H1 (cell line): ENCODE measurements around the gene IFNG. TPM values are rescaled to one million over a fixed set of nuclear protein-coding genes. Genes with fewer than 3 reads are reported as not detected.

Experiments
- CTCF ChIA-PET: fragments of 300-600 bp; sonication (Branson Sonifier 250); formaldehyde crosslinking; loops from one replicate; lab custom pipeline; 2021; ENCODE audit not compliant: partially characterized antibody; lab: Charles Lee
- POLR2A ChIA-PET: fragments of 300-600 bp; sonication (Branson Sonifier 250); formaldehyde crosslinking; loops from one replicate; lab custom pipeline; 2021; ENCODE audit warnings: inconsistent platforms; ENCODE audit not compliant: partially characterized antibody; lab: Charles Lee
- DNase-seq, 2 experiments: peaks; one replicate each; pipeline versions ENCODE4 v3.0.0 to v3.0.0-alpha.2; 2010 to 2022; ENCODE audit warnings: low spot score in 2 of 2, low read depth in 1 of 2, mixed read lengths in 1 of 2
- FAIRE-seq: peaks from 2 replicates; lab custom pipeline; 2011; peaks lifted over from hg19 to GRCh38; lab: Jason Lieb, UNC
- H2AFZ ChIP-seq: 2 replicates; pipeline ENCODE4 v1.8.1; 2012; ENCODE audit warnings: low read length, inconsistent platforms
- H2AK5ac ChIP-seq: 2 replicates; pipeline ENCODE4 v1.6.1; 2013; ENCODE audit warnings: low read depth, low read length
- H2BK120ac ChIP-seq: replicated peaks from 2 replicates; pipeline ENCODE3; 2013; ENCODE audit warnings: low read depth, low read length, inconsistent platforms
- H2BK12ac ChIP-seq: 2 replicates; pipeline ENCODE4 v1.6.1; 2013; ENCODE audit warnings: low read depth, low read length
- H2BK15ac ChIP-seq: 2 replicates; pipeline ENCODE4 v1.6.1; 2013; ENCODE audit warnings: low read length
- H2BK20ac ChIP-seq: 2 replicates; pipeline ENCODE4 v1.6.1; 2013; ENCODE audit warnings: low read length
- H2BK5ac ChIP-seq: 2 replicates; pipeline ENCODE4 v1.6.1; 2013; ENCODE audit warnings: low read depth, low read length
- H3K14ac ChIP-seq: 2 replicates; pipeline ENCODE4 v1.6.1; 2013; ENCODE audit warnings: inconsistent platforms; ENCODE audit not compliant: insufficient read length
- H3K18ac ChIP-seq: 2 replicates; pipeline ENCODE4 v1.6.1; 2013; ENCODE audit warnings: low read length; ENCODE audit errors: extremely low read depth
- H3K23ac ChIP-seq: 2 replicates; pipeline ENCODE4 v1.6.1; 2013; ENCODE audit warnings: inconsistent platforms; ENCODE audit not compliant: insufficient read length
- H3K23me2 ChIP-seq: 2 replicates; pipeline ENCODE4 v1.6.1; 2013; ENCODE audit warnings: low read depth, low read length
- H3K27ac ChIP-seq: 2 replicates; pipeline ENCODE4 v1.6.1; 2011; ENCODE audit warnings: low read depth, low read length, inconsistent platforms
- H3K27me3 ChIP-seq, 4 experiments: replicated peaks in 1 of 4; 1 replicate in 1 of 4; 2 replicates in 3 of 4; pipeline versions ENCODE4 v1.6.1 to v1.8.1; 2011 to 2013; ENCODE audit warnings: low read length in 3 of 4, mild to moderate bottlenecking in 3 of 4, inconsistent platforms in 2 of 4, mixed read lengths in 2 of 4, moderate library complexity in 1 of 4; ENCODE audit not compliant: control insufficient read depth in 3 of 4, insufficient read depth in 3 of 4; ENCODE audit errors: extremely low read depth in 1 of 4
- H3K36me3 ChIP-seq, 4 experiments: 2 replicates each; pipeline versions ENCODE4 v1.6.1 to v1.8.1; 2011 to 2013; ENCODE audit warnings: mild to moderate bottlenecking in 4 of 4, low read length in 3 of 4, moderate library complexity in 2 of 4, control low read depth in 1 of 4, inconsistent platforms in 1 of 4; ENCODE audit not compliant: insufficient read depth in 4 of 4, control insufficient read depth in 2 of 4
- H3K4ac ChIP-seq: replicated peaks from 2 replicates; pipeline ENCODE3; 2013; ENCODE audit warnings: low read length, low read depth, mixed read lengths, inconsistent platforms; ENCODE audit not compliant: insufficient read length
- H3K4me1 ChIP-seq, 4 experiments: replicated peaks in 1 of 4; 1 replicate in 1 of 4; 2 replicates in 3 of 4; pipeline versions ENCODE4 v1.6.1 to v1.8.1; 2011 to 2013; ENCODE audit warnings: low read length in 3 of 4, inconsistent platforms in 2 of 4, mixed read lengths in 1 of 4; ENCODE audit not compliant: insufficient read depth in 4 of 4, control insufficient read depth in 3 of 4
- H3K4me2 ChIP-seq, 2 experiments: 2 replicates each; pipeline versions ENCODE4 v1.6.1 to v1.8.1; 2011 to 2013; ENCODE audit warnings: low read depth in 2 of 2, low read length in 2 of 2, control low read depth in 1 of 2, inconsistent platforms in 1 of 2, mild to moderate bottlenecking in 1 of 2; ENCODE audit not compliant: insufficient read depth in 1 of 2
- H3K4me3 ChIP-seq, 4 experiments: fragments of 200-600, 300-600 bp in 1 of 4; sonication (generic), shearing (Covaris generic), sonication (Bioruptor Twin) in 1 of 4; 2 replicates each; pipeline versions ENCODE4 v1.5.1 to v1.8.1; 2011 to 2016; ENCODE audit warnings: low read length in 4 of 4, low read depth in 3 of 4, control low read depth in 2 of 4, inconsistent platforms in 2 of 4, mild to moderate bottlenecking in 2 of 4, mixed read lengths in 1 of 4, moderate library complexity in 1 of 4; ENCODE audit not compliant: insufficient read depth in 2 of 4; ENCODE audit errors: extremely low read depth in 1 of 4
- H3K56ac ChIP-seq: replicated peaks from 2 replicates; pipeline ENCODE3; 2013; ENCODE audit warnings: low read depth, mild to moderate bottlenecking, mixed read lengths, low read length, inconsistent platforms; ENCODE audit not compliant: insufficient read length
- H3K79me1 ChIP-seq: 2 replicates; pipeline ENCODE4 v1.6.1; 2013; ENCODE audit warnings: low read depth, low read length, control low read depth
- H3K79me2 ChIP-seq, 2 experiments: 2 replicates each; pipeline versions ENCODE4 v1.6.1 to v1.8.1; 2012 to 2013; ENCODE audit warnings: low read length in 2 of 2, mild to moderate bottlenecking in 2 of 2, inconsistent platforms in 1 of 2; ENCODE audit not compliant: insufficient read depth in 2 of 2, control insufficient read depth in 1 of 2
- H3K9ac ChIP-seq, 4 experiments: replicated peaks in 1 of 4; 1 replicate in 1 of 4; 2 replicates in 3 of 4; pipeline versions ENCODE4 v1.6.1 to v1.8.1; 2011 to 2013; ENCODE audit warnings: low read depth in 3 of 4, low read length in 3 of 4, control low read depth in 2 of 4, mild to moderate bottlenecking in 2 of 4, moderate library complexity in 2 of 4, inconsistent platforms in 1 of 4; ENCODE audit errors: extremely low read depth in 1 of 4
- H3K9me3 ChIP-seq, 2 experiments: 2 replicates each; pipeline versions ENCODE4 v1.6.1 to v1.8.1; 2012 to 2013; ENCODE audit warnings: mild to moderate bottlenecking in 2 of 2, moderate library complexity in 2 of 2, control low read depth in 1 of 2, inconsistent platforms in 1 of 2, low read depth in 1 of 2, low read length in 1 of 2, mixed read lengths in 1 of 2; ENCODE audit not compliant: insufficient read depth in 2 of 2
- H4K20me1 ChIP-seq, 2 experiments: replicated peaks in 1 of 2; 2 replicates each; pipeline versions ENCODE3 to v1.8.1; 2011 to 2013; ENCODE audit warnings: inconsistent platforms in 2 of 2, low read length in 2 of 2, mild to moderate bottlenecking in 1 of 2; ENCODE audit not compliant: insufficient read depth in 2 of 2, control insufficient read depth in 1 of 2
- H4K5ac ChIP-seq: 2 replicates; pipeline ENCODE4 v1.6.1; 2013; ENCODE audit warnings: low read length, low read depth, mixed read lengths, inconsistent platforms; ENCODE audit not compliant: insufficient read length
- H4K8ac ChIP-seq: 2 replicates; pipeline ENCODE4 v1.8.0; 2013; ENCODE audit warnings: mild to moderate bottlenecking, moderate library complexity, low read length, inconsistent platforms; ENCODE audit not compliant: insufficient read depth; ENCODE audit errors: extremely low read depth
- H4K91ac ChIP-seq: replicated peaks from 2 replicates; pipeline ENCODE3; 2013; ENCODE audit warnings: low read length, mixed read lengths, inconsistent platforms; ENCODE audit not compliant: insufficient read length
- BRCA1 ChIP-seq: IDR thresholded peaks from 2 replicates; pipeline ENCODE4 v1.6.1; 2012; ENCODE audit warnings: low read depth, low read length, improper control_type of control experiment
- GABPA ChIP-seq: IDR thresholded peaks from 2 replicates; pipeline ENCODE4 v1.6.1; 2011; ENCODE audit warnings: mild to moderate bottlenecking, low read length, moderate library complexity, borderline replicate concordance; ENCODE audit not compliant: insufficient read depth
- GTF2F1 ChIP-seq: IDR thresholded peaks from 2 replicates; pipeline ENCODE4 v1.6.1; 2012; ENCODE audit warnings: low read depth, low read length, improper control_type of control experiment, borderline replicate concordance
- MAFK ChIP-seq: IDR thresholded peaks from 2 replicates; pipeline ENCODE4 v1.6.1; 2012; ENCODE audit warnings: low read depth, mild to moderate bottlenecking, improper control_type of control experiment, low read length
- NRF1 ChIP-seq: IDR thresholded peaks from 2 replicates; pipeline ENCODE4 v1.6.1; 2011; ENCODE audit warnings: mild to moderate bottlenecking, low read depth, low read length, improper control_type of control experiment
- RBBP5 ChIP-seq: IDR thresholded peaks from 2 replicates; pipeline ENCODE4 v1.7.1; 2012; ENCODE audit warnings: low read depth, mild to moderate bottlenecking, inconsistent platforms, low read length, moderate library complexity, borderline replicate concordance
- SAP30 ChIP-seq: fragments of 300-600 bp; sonication (generic); IDR thresholded peaks from 2 replicates; pipeline ENCODE4 v1.7.1; 2012; ENCODE audit warnings: low read length, moderate library complexity, mild to moderate bottlenecking, inconsistent platforms; ENCODE audit not compliant: insufficient read depth, insufficient replicate concordance
- TAF7 ChIP-seq: optimal IDR thresholded peaks from 2 replicates; pipeline ENCODE3; 2011; ENCODE audit warnings: low read depth, mild to moderate bottlenecking, inconsistent platforms, low read length, moderate library complexity, borderline replicate concordance
- YY1 ChIP-seq: IDR thresholded peaks from 2 replicates; pipeline ENCODE4 v1.6.1; 2011; ENCODE audit warnings: low read depth, mild to moderate bottlenecking, low read length
- ZNF274 ChIP-seq: IDR thresholded peaks from 2 replicates; pipeline ENCODE4 v1.7.0; 2012; ENCODE audit warnings: low read length, borderline replicate concordance; ENCODE audit errors: extremely low read depth
- WGBS, 2 experiments: shearing (Covaris generic) in 1 of 2; methylation state at CpG; one replicate each; pipeline versions ENCODE4 v1.1.6 to v1.1.7; 2013 to 2015; ENCODE audit warnings: low lambda C conversion rate in 2 of 2, mixed read lengths in 2 of 2, inconsistent platforms in 1 of 2, low coverage in 1 of 2, missing lambda C conversion rate in 1 of 2; ENCODE audit not compliant: insufficient replicate concordance in 2 of 2, insufficient coverage in 1 of 2, insufficient read length in 1 of 2; ENCODE audit errors: extremely low coverage in 1 of 2, missing lambda C conversion rate in 1 of 2; 5-methylcytosine and 5-hydroxymethylcytosine counted together
- polyA plus RNA-seq, 7 experiments: library from polyadenylated mRNA; depleted of rRNA in 3 of 7; stranded (reverse) in 5 of 7; unstranded in 2 of 7; fragments of >200 nt in 5 of 7; fragments of 200-250 nt in 2 of 7; gene quantifications; 1 replicate in 5 of 7; 2 replicates in 1 of 7; 4 replicates in 1 of 7; pipeline versions ENCODE4 v1.2.1 to v1.2.3, GENCODE V29; 2011 to 2013; ENCODE audit warnings: missing spikeins in 2 of 7, mixed read lengths in 2 of 7
- total RNA-seq: library from RNA; stranded (reverse); fragmentation: NEBNext Ultra II Directional; extraction: Animal tissue kit (Norgen Biotek cat#: 25700); gene quantifications from 2 replicates; pipeline ENCODE4 v1.2.1, GENCODE V29; 2021
- TF ChIP-seq, protein P1 (sequence below): IDR thresholded peaks from 2 replicates; pipeline ENCODE4 v1.6.1; 2012; ENCODE audit warnings: inconsistent platforms

Gene IFNG
- total and polyA plus RNA-seq, 2 of the 8 experiments (the other 6 are each of a cell fraction or from before 2014, with no cell fraction given), result not detected

DNA sequence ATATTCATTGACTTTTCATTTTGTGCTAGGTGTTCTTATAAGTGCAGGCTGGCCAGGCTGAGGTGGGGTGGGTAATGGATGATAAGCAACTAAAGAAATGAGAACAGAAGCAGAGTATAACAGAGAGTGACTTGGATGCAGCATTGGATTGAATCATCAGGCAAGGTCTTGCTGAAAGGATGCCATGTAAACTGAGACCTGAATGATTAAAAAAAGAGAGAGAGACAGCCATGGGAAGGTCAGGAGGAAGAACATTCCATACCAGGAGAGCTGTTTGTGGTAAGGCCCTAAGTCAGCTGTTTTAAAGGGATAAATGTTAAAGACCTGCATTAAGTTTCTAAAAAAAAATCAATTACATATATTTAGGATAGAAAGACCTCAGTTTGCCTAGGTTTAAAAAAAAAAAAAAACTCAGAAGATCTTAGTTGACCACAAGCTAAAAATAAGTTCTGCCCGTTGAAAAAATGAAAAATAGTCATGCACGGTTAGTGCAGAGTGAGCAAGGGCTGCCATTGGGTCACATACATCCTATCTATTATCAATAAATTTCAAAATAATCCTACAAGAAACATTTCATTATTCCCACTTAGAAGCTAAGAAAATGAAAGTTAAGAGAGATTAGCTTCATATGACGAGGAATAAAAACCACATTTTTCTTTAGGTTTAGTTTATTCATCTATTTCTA is 37.2 kb downstream of the IFNG start:
- H3K36me3 ChIP-seq, result no peaks in the 10 kb centered on the region
- peaks cover 0 to 5% (median 2%) of the 10 kb centered on the region in 4 experiments; a peak in 4 of 7 replicates for H3K4me1 ChIP-seq
- CTCF ChIA-PET, result interaction anchor here (0.7 to 3.3 kb wide), 5 partner anchors 9 to 323 kb away, joined by 3 to 16 read pairs (median 4); no protein-coding TSS in a partner anchor
- no peaks in the 10 kb centered on the region for H3K27me3 ChIP-seq
- no peak overlapping the region for H2BK12ac ChIP-seq
- no peak overlapping the region for H2AK5ac ChIP-seq
- no peaks in the 10 kb centered on the region for H4K20me1 ChIP-seq
- H3K18ac ChIP-seq, result no peak overlapping the region
- no peak overlapping the region for H3K4me3 ChIP-seq
- H3K79me1 ChIP-seq, result no peaks in the 10 kb centered on the region
- H2BK15ac ChIP-seq, result no peak overlapping the region
- H2BK20ac ChIP-seq, result no peak overlapping the region
- no peak overlapping the region; the same call in 1 of the 2 replicates for H2AFZ ChIP-seq
- no peak overlapping the region for H4K5ac ChIP-seq
- H3K23ac ChIP-seq, result no peak overlapping the region
- DNase-seq (no peak), FAIRE-seq (no peak)
- H3K79me2 ChIP-seq, result no peaks in the 10 kb centered on the region
- H3K4me2 ChIP-seq, result no peak overlapping the region
- H3K14ac ChIP-seq, result no peak overlapping the region
- H3K27ac ChIP-seq, result no peak overlapping the region
- H4K91ac ChIP-seq, result no peak overlapping the region
- TF ChIP-seq ZNF274, result no peak
- TF ChIP-seq MAFK, result no peak
- TF ChIP-seq, protein P1, sequence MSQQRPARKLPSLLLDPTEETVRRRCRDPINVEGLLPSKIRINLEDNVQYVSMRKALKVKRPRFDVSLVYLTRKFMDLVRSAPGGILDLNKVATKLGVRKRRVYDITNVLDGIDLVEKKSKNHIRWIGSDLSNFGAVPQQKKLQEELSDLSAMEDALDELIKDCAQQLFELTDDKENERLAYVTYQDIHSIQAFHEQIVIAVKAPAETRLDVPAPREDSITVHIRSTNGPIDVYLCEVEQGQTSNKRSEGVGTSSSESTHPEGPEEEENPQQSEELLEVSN, result no peak
- no peak for TF ChIP-seq RBBP5
- TF ChIP-seq YY1, result no peak
- no peak for TF ChIP-seq GTF2F1
- no peak for TF ChIP-seq SAP30
- no peak for TF ChIP-seq NRF1
- TF ChIP-seq GABPA, result no peak
- no peak for TF ChIP-seq TAF7
- TF ChIP-seq BRCA1, result no peak
- POLR2A ChIA-PET, result no interaction called here
- no peaks in the 10 kb centered on the region for H3K9me3 ChIP-seq
- no peak overlapping the region for H4K8ac ChIP-seq
- no peak overlapping the region for H2BK120ac ChIP-seq
- no peaks in the 10 kb centered on the region for H3K23me2 ChIP-seq
- no peak overlapping the region for H3K9ac ChIP-seq
- WGBS, 2 experiments, result 93% methylated on average over 3 of the region's 3 CpGs; no CpG with 5 or more reads in 1 of the 2 experiments
- no peak overlapping the region for H3K4ac ChIP-seq
- H3K56ac ChIP-seq, result no peak overlapping the region
- H2BK5ac ChIP-seq, result no peak overlapping the region
